ENCODE results near the gene C1QTNF9. TPM values are rescaled to one million over a fixed set of nuclear protein-coding genes. Genes with fewer than 3 reads are reported as not detected.

The C1QTNF9 gene
- total RNA-seq, 1 donor from 2014 or later = not detected

GRCh38 chr13:24267801-24268200, 41.6 kb upstream of the C1QTNF9 start:
- TF ChIP-seq CTCF (IDR thresholded peaks at IDR 0.05; ENCODE audit: insufficient read depth, low read length, severe bottlenecking) = no peak
- DNase-seq (ENCODE audit: low read depth) (no peak), FAIRE-seq (no peak)
- Histone ChIP-seq H3K4me3 (ENCODE audit: low read depth, low read length) (no peak overlapping the region), H3K36me3 (ENCODE audit: control insufficient read depth, insufficient read depth, low read length) (no peaks in the 10 kb centered on the region), H3K27me3 (ENCODE audit: control insufficient read depth, insufficient read depth, low read length) (no peaks in the 10 kb centered on the region)

GRCh38 chr13:24269821-24270220, 39.6 kb upstream of the C1QTNF9 start:
- DNase-seq (ENCODE audit: low read depth) (peak; percentile 7), FAIRE-seq (no peak)
- Histone ChIP-seq H3K27me3 (ENCODE audit: control insufficient read depth, insufficient read depth, low read length) (no peaks in the 10 kb centered on the region), H3K36me3 (ENCODE audit: control insufficient read depth, insufficient read depth, low read length) (no peaks in the 10 kb centered on the region), H3K4me3 (ENCODE audit: low read depth, low read length) (no peak overlapping the region)
- no peak for TF ChIP-seq CTCF (IDR thresholded peaks at IDR 0.05; ENCODE audit: insufficient read depth, low read length, severe bottlenecking)

GRCh38 chr13:24270639-24271141, 38.7 kb upstream of the C1QTNF9 start:
- no peak for TF ChIP-seq CTCF (IDR thresholded peaks at IDR 0.05; ENCODE audit: insufficient read depth, low read length, severe bottlenecking)
- Histone ChIP-seq H3K4me3 (ENCODE audit: low read depth, low read length) (peak overlapping the region; percentile 12), H3K36me3 (ENCODE audit: control insufficient read depth, insufficient read depth, low read length) (no peaks in the 10 kb centered on the region), H3K27me3 (ENCODE audit: control insufficient read depth, insufficient read depth, low read length) (no peaks in the 10 kb centered on the region)
- DNase-seq (ENCODE audit: low read depth) (peak; percentile 50), FAIRE-seq (no peak)

- Histone ChIP-seq H3K4me3 (ENCODE audit: low read depth, low read length) (no peak overlapping the region), H3K36me3 (ENCODE audit: control insufficient read depth, insufficient read depth, low read length) (no peaks in the 10 kb centered on the region), H3K27me3 (ENCODE audit: control insufficient read depth, insufficient read depth, low read length) (no peaks in the 10 kb centered on the region)
- DNase-seq (ENCODE audit: low read depth) (no peak), FAIRE-seq (no peak)
- no peak for TF ChIP-seq CTCF (IDR thresholded peaks at IDR 0.05; ENCODE audit: insufficient read depth, low read length, severe bottlenecking)
These were observed 38.2 kb upstream of the C1QTNF9 start for GRCh38 chr13:24271231-24271600.

- DNase-seq (ENCODE audit: low read depth) = peak; percentile 52
These were observed 37.6 kb upstream of the C1QTNF9 start for GRCh38 chr13:24271601-24272451.

More at GRCh38 chr13:24271601-24272451, 37.6 kb upstream of the C1QTNF9 start:
- FAIRE-seq = no peak
- Histone ChIP-seq H3K27me3 (ENCODE audit: control insufficient read depth, insufficient read depth, low read length) (no peaks in the 10 kb centered on the region), H3K4me3 (ENCODE audit: low read depth, low read length) (peak overlapping the region; percentile 15), H3K36me3 (ENCODE audit: control insufficient read depth, insufficient read depth, low read length) (no peaks in the 10 kb centered on the region)
- no peak for TF ChIP-seq CTCF (IDR thresholded peaks at IDR 0.05; ENCODE audit: insufficient read depth, low read length, severe bottlenecking)

Data from bronchial epithelial cell (primary cell).